ENCODE measurements around the gene MAP7D3.

The MAP7D3 gene

GRCh38 chrX:136215559-136215958, 35.6 kb downstream of the MAP7D3 start:
- Histone ChIP-seq H3K36me3 (ENCODE audit: control insufficient read depth in 2 of 2, insufficient read depth in 1 of 2, low read length in 2 of 2) (peaks cover 3 to 42% of the 10 kb centered on the region in 2 experiments), H3K9me3 (ENCODE audit: control insufficient read depth, insufficient read depth, low read depth, low read length) (no peaks in the 10 kb centered on the region), H3K27ac (ENCODE audit: extremely low read depth, low read depth, low read length) (no peak overlapping the region), H3K4me1 (ENCODE audit: control insufficient read depth, insufficient read depth, low read length) (no peaks in the 10 kb centered on the region), H3K4me3 (ENCODE audit: low read depth, low read length) (no peak overlapping the region)
- POLR2A ChIA-PET, result no interaction called here
- CTCF ChIA-PET, result interaction anchor here (0.8 to 2.4 kb wide), 3 partner anchors 52 to 187 kb away, joined by 3 to 12 read pairs (median 5); no protein-coding TSS in a partner anchor
- TF ChIP-seq ZNF660 (tag by site-specific recombination; IDR thresholded peaks at IDR 0.05), result no peak
- TF ChIP-seq ZNF645 (tag by site-specific recombination; IDR thresholded peaks at IDR 0.05), result no peak
- TF ChIP-seq ATF2 (tag by site-specific recombination; IDR thresholded peaks at IDR 0.05; ENCODE audit: low read depth), result peak; percentile 83
- 0 out of 2 replicates have a peak, but pooled peaks have one; percentile 72 for TF ChIP-seq ZNF600 (tag by site-specific recombination; IDR thresholded peaks at IDR 0.05)
- no peak for TF ChIP-seq GLIS1 (tag by site-specific recombination; IDR thresholded peaks at IDR 0.05)
- no peak for TF ChIP-seq ZNF366 (tag by site-specific recombination; conservative IDR thresholded peaks at IDR 0.05)
- no peak for TF ChIP-seq ZBTB48 (tag by site-specific recombination; IDR thresholded peaks at IDR 0.05)
- no peak for TF ChIP-seq ZNF112 (tag by site-specific recombination; IDR thresholded peaks at IDR 0.05)
- TF ChIP-seq ELK4 (IDR thresholded peaks at IDR 0.05; ENCODE audit: borderline replicate concordance, low read depth, low read length), result no peak
- TF ChIP-seq ZNF18 (tag by site-specific recombination; IDR thresholded peaks at IDR 0.05), result no peak
- TF ChIP-seq ZNF223 (tag by site-specific recombination; IDR thresholded peaks at IDR 0.05), result no peak
- TF ChIP-seq ZNF785 (tag by site-specific recombination; IDR thresholded peaks at IDR 0.05), result no peak
- no peak for TF ChIP-seq TRIM28 (IDR thresholded peaks at IDR 0.05; ENCODE audit: borderline replicate concordance, low read length)
- TF ChIP-seq ZFP69B (tag by site-specific recombination; IDR thresholded peaks at IDR 0.05), result 0 out of 2 replicates have a peak, but pooled peaks have one; percentile 54
- TF ChIP-seq ZNF488 (tag by site-specific recombination; IDR thresholded peaks at IDR 0.05), result no peak
- no peak for TF ChIP-seq GLIS2 (tag by site-specific recombination; IDR thresholded peaks at IDR 0.05)
- no peak for TF ChIP-seq KLF7 (tag by site-specific recombination; IDR thresholded peaks at IDR 0.05; ENCODE audit: borderline replicate concordance)
- TF ChIP-seq ZNF2 (tag by site-specific recombination; IDR thresholded peaks at IDR 0.05), result no peak
- no peak for TF ChIP-seq MZF1 (tag by site-specific recombination; IDR thresholded peaks at IDR 0.05; ENCODE audit: borderline replicate concordance)
- TF ChIP-seq ZNF692 (tag by site-specific recombination; IDR thresholded peaks at IDR 0.05), result peak; percentile 71
- no peak for TF ChIP-seq ZNF768 (tag by site-specific recombination; IDR thresholded peaks at IDR 0.05)
- TF ChIP-seq ZNF202 (tag by site-specific recombination; IDR thresholded peaks at IDR 0.05; ENCODE audit: borderline replicate concordance), result no peak
- no peak for TF ChIP-seq ZNF623 (tag by site-specific recombination; IDR thresholded peaks at IDR 0.05)
- TF ChIP-seq ZFP41 (tag by site-specific recombination; IDR thresholded peaks at IDR 0.05; ENCODE audit: borderline replicate concordance), result no peak
- no peak for TF ChIP-seq ZNF639 (tag by site-specific recombination; IDR thresholded peaks at IDR 0.05)
- TF ChIP-seq ZBTB17 (tag by site-specific recombination; IDR thresholded peaks at IDR 0.05), result no peak
- TF ChIP-seq ZFHX2 (tag by site-specific recombination; conservative IDR thresholded peaks at IDR 0.05), result no peak
- TF ChIP-seq OSR2 (tag by site-specific recombination; IDR thresholded peaks at IDR 0.05), result no peak
- TF ChIP-seq ZNF629 (tag by site-specific recombination; IDR thresholded peaks at IDR 0.05), result peak; percentile 75
- no peak for TF ChIP-seq HOXA7 (CRISPR knock-in tag; IDR thresholded peaks at IDR 0.05; ENCODE audit: borderline replicate concordance)

All from HEK293 (cell line).